NCI-H128 (cell line): Measurements from ENCODE around the gene LRRN3.

Source experiments
- DNase-seq: peaks from one replicate; lab custom pipeline; 2025; ENCODE audit not compliant: unreplicated experiment; lab: John Stamatoyannopoulos, UW

LRRN3 gene

DNA sequence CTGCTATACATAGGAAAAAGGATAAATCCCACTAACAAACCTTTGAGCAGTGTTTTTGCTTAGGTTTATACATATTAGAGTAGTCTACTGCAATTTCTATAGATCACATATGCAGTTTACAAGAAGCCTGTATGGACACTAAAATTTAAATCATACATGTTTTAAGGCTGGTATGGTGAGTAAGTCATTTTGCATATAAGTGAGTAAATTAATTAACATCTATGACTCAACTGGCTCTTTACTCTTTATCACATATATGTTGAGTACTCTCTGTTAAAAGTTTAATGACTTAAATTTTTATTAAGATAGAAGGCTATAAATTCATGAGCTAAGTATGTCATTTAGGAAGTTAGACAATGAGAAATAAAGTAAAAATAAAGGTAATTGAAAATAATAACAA lies 69.4 kb downstream of the LRRN3 start:
- DNase-seq: no peak

DNA sequence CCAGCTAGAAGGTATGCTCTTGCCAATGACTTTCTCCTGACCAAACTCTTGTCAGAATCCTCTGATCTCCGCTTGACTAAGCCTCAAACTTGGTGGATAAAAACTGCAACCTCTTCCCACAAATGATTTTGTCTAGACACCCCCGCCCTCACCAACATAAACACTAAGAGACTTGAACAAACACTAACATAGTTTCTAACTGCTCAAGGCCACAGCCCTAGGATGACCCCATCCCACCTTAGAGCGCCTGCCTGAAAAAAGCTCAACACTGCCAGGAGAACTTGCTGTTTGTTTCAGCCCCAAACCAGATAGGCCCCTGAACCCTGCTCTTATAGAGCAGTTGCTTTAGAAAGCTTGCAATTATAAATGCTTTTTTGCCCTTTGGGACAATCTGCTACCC lies 71.8 kb downstream of the LRRN3 start:
- DNase-seq: no peak

DNA sequence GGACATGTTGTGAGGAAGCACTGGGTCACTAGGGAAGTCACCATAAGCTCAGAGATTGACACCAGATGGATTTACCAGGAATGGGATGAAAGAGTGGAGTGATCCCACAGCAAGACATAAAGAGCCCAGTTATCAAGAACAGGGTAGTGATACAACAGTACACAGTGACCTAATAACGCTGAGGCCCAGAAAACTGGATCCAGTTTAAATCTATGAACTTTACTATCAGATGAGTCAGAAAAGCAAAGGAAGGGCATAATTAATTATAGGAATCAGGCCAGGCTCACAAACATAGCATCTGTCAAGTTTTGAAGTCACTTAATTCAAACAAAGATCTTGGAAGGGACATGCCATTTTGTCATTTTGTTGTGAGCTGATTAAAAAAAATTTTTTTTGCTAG lies 73.5 kb downstream of the LRRN3 start:
- no peak for DNase-seq

DNA sequence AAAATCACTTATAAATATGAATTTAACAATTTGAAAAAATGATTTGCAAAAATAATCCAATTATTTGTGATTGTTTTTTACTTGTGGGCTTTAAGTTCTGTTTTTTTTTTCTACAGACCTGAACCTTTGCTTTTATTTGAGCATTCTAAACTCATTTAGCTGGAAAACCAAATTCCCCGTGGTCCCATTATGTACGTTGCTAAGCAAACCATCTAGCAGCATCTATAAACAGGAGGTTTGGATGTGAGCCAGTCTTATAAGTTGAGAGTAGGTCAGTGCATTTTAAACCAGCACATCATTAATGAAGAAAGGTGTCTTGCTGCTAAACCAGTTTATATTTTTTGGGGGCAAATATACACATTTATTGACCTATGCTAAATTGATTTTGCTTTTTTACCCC lies 77.3 kb downstream of the LRRN3 start:
- DNase-seq: peak; percentile 54

DNA sequence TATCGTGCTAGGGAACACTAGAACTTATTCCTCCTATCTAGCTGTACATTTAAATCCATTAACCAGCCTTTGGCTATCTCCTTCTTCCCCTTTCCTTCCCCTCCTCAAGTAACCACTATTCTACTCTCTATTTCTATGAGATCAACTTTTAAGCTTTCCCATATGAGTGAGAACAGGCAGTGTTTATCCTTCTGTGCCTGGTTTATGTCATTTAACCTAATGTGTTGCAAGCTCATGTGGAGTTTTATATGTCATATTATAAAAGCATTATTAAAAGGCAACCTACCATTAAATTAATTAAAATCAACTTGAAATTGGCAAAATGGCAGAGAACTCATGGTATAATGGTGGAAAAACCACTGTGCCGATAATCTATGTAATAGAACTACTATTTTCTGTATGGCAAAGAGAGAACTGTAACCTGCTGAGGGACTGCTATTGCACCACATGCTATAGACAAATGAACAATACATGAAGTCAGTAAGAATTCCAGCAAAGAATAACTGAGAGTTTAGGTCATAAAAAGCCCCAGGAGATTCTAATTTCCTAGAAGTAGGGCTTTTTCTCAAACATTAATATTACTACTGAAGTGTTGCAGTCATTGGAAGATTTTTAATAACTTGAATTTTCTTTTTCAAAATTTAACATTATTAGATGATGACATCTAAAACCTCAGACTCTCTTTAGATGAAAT lies 81.8 kb downstream of the LRRN3 start:
- no peak for DNase-seq

DNA sequence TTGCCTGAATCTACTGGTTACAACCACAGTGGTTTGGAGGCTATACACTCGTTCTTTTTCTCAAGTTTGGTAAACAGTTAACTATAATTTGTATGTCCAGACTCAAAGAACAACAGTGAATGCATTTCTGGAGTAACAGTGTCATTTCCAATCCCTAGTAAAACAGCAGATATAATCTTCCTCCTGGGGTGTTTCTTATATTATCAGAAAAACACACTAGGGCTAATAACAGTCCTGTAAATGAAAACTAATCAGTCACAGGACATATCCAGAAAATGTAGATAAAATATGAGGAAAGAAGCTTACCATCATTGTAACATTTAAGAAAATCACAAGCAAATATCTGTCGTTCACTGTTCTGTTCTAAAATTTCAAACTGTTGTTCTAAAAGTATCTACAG lies 82.6 kb downstream of the LRRN3 start:
- DNase-seq: no peak

DNA sequence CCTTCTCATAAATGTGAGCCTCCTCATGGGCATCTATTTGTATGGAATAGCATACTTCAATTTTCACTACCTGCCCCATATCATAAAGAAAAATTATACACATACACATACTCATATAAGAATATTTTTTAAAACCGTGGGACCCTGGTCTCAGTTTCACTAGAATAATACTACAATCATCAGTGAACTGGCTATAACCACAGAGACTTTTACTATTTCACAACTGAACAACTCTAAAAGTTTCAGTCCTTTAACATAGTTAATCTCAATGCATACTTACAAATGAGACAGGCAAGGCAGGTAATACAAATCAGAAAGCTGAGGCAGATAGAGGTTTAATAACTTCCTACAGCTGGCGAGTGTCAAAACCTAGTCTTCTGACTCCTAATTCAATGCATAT lies 83.1 kb downstream of the LRRN3 start:
- no peak for DNase-seq

DNA sequence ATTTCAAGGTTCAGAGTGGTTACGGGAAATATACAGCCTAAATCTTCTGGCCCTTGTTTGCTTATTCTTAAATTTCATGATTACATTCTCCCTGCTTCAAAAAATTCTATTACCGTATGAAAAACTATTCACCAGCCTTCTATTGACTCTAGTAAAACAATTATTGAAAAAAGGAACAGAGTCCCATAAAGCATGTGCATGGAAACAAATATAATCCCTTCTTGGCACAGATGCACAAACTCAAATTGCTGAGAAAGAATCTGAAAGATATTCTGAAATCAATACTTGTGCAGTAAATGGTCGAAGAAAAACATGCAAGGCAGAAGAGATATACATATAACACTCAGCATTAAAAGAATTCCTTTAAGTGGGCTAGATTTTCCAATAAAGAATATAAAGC lies 83.6 kb downstream of the LRRN3 start:
- no peak for DNase-seq
